Cardiac muscle cell (in vitro differentiated cells and primary cell): ENCODE data around the gene ADAMTSL3. TPM values are rescaled to one million over a fixed set of nuclear protein-coding genes. Genes with fewer than 3 reads are reported as not detected.

ENCODE experiments used
- DNase-seq, 2 donors: peaks; one replicate each; pipeline versions ENCODE4 v3.0.0 to v3.0.0-alpha.2; 2010 to 2017; ENCODE audit warnings: low read depth in 1 of 2, low spot score in 1 of 2
- H3K27ac ChIP-seq: fragments of 200-600 bp; sonication (generic); 2 replicates; pipeline ENCODE4 v1.5.1; 2016
- H3K27me3 ChIP-seq: fragments of 200-600 bp; sonication (generic); 2 replicates; pipeline ENCODE4 v1.6.0; 2016; ENCODE audit warnings: control low read depth
- H3K36me3 ChIP-seq: fragments of 200-600 bp; sonication (generic); 2 replicates; pipeline ENCODE4 v1.5.1; 2016; ENCODE audit warnings: control low read depth
- H3K4me1 ChIP-seq: fragments of 200-600 bp; sonication (generic); 2 replicates; pipeline ENCODE4 v1.8.1; 2017; ENCODE audit warnings: low read depth, mild to moderate bottlenecking, mixed run types
- H3K4me3 ChIP-seq: fragments of 200-600 bp; sonication (generic); 2 replicates; pipeline ENCODE4 v1.5.1; 2016; ENCODE audit warnings: mild to moderate bottlenecking
- H3K9me3 ChIP-seq: fragments of 200-600 bp; sonication (generic); 2 replicates; pipeline ENCODE4 v1.5.1; 2017; ENCODE audit warnings: low read depth, mild to moderate bottlenecking, control low read depth
- polyA plus RNA-seq: library from polyadenylated mRNA; unstranded; fragments of >200 nt; fragmentation: Nextera tagmentation; extraction: Ambion mirVana; gene quantifications from 2 replicates; pipeline ENCODE4 v1.2.1, GENCODE V29; 2016
- total RNA-seq: library from RNA; depleted of rRNA; stranded (reverse); fragments of >200 nt; gene quantifications from 2 replicates; pipeline ENCODE4 v1.2.3, GENCODE V29; 2016
- TF ChIP-seq, protein P1 (sequence below): IDR thresholded peaks from 2 replicates; pipeline ENCODE4 v1.5.1; 2012; ENCODE audit warnings: low read depth, mild to moderate bottlenecking, low read length

Gene ADAMTSL3
- total and polyA plus RNA-seq, 2 experiments from 2014 or later, result 0.83 to 2.0 TPM

DNA sequence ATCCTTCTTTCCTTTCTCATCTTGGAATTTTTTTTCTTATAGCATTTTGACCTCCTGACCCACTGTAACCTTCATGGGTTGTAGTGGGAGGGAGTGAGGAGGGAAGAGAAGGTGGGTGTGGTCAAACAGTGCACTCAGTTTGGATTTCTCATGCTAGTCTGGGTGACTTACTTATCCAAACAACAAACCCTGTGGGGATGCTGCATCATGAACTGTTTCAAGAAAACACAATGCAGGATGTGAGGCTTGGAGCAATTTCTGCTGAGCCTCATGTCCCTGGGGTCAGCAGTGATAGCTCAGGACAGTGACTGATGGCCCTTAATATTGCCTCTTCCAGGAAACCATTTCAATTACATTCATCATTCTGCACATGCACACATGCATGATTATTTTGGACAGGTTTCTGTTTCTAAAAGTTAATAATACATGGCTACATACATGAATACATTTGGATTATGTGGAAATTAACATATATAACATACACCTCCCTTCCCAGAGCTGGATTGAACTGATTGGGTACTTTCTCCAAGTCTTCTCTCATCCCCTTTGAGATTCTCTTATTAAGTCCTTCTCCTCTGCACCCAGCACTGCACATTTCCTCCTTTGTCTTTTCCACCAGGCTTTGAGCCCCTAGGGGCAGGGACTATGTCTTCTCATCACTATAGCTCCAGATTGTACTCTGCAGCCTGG is 61.2 kb downstream of the ADAMTSL3 start:
- no peaks in the 10 kb centered on the region for H3K4me1 ChIP-seq
- no peaks in the 10 kb centered on the region for H3K27me3 ChIP-seq
- no peak for DNase-seq
- H3K9me3 ChIP-seq, result no peaks in the 10 kb centered on the region
- TF ChIP-seq, protein P1, sequence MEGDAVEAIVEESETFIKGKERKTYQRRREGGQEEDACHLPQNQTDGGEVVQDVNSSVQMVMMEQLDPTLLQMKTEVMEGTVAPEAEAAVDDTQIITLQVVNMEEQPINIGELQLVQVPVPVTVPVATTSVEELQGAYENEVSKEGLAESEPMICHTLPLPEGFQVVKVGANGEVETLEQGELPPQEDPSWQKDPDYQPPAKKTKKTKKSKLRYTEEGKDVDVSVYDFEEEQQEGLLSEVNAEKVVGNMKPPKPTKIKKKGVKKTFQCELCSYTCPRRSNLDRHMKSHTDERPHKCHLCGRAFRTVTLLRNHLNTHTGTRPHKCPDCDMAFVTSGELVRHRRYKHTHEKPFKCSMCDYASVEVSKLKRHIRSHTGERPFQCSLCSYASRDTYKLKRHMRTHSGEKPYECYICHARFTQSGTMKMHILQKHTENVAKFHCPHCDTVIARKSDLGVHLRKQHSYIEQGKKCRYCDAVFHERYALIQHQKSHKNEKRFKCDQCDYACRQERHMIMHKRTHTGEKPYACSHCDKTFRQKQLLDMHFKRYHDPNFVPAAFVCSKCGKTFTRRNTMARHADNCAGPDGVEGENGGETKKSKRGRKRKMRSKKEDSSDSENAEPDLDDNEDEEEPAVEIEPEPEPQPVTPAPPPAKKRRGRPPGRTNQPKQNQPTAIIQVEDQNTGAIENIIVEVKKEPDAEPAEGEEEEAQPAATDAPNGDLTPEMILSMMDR, result no peak
- H3K36me3 ChIP-seq, result no peaks in the 10 kb centered on the region
- no peak overlapping the region for H3K4me3 ChIP-seq
- no peak overlapping the region for H3K27ac ChIP-seq

DNA sequence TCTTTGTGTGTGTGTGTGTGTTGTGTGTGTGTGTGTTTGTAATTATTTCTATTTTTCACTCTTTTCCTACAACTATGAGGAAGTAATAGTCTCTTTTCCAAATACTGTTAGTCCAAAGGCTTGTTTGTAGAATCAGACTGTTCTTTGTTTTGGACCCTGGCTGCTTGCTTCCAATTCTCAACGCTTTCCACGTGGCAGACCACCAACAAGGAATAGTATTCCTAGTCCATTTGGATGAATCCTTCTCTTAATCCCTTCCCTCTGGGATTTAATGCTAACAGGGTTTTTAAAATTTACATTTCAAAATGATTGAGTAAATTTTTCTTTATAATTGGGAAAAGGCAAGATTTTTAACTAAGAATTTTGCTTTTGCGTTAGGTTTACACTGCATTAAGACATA is 62.7 kb downstream of the ADAMTSL3 start:
- H3K4me1 ChIP-seq, result no peaks in the 10 kb centered on the region
- H3K4me3 ChIP-seq, result no peak overlapping the region
- TF ChIP-seq, protein P1, result no peak
- no peaks in the 10 kb centered on the region for H3K36me3 ChIP-seq
- DNase-seq, result no peak
- H3K27ac ChIP-seq, result no peak overlapping the region
- H3K27me3 ChIP-seq, result no peaks in the 10 kb centered on the region
- H3K9me3 ChIP-seq, result no peaks in the 10 kb centered on the region

DNA sequence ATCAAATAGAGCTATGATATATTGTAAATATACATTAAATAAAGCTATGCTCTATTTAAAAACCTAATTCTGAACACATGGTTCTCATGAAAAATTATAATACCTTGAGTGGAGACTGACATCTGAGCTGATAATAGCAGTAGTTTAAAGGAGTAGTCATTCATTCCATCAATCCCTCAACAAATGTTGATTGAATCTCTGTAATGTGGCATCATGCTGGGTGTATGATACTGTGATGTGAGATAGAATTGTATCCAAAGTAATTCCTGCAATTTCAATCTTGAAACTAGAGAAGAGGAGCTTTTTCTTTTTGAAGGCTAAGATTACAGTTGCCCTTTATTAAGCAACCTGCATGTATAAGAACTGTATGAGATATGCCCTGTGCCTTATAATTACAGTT is 63.1 kb downstream of the ADAMTSL3 start:
- Histone ChIP-seq H3K4me1 (no peaks in the 10 kb centered on the region), H3K4me3 (no peak overlapping the region), H3K9me3 (no peaks in the 10 kb centered on the region), H3K27me3 (no peaks in the 10 kb centered on the region), H3K36me3 (no peaks in the 10 kb centered on the region), H3K27ac (no peak overlapping the region)
- TF ChIP-seq, protein P1, result no peak
- no peak for DNase-seq

DNA sequence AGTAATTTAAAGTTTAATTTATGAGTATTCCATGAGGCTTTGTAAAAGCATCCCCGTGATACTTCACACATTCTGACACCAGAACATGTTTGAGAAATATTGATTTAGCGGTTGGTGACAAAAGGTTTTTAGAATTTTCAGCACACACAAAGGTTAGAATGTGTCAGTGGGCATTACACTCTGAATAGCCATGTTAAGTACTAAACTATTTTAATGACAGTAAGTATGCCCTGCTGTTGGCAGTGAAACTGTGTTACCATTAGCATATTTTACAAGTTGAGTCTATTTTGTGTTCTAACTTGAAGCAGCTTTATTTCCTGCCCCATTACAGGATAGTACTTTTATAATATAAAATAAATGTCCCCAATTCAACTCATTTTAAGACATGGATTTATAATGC is 66.5 kb downstream of the ADAMTSL3 start:
- TF ChIP-seq, protein P1, result no peak
- Histone ChIP-seq H3K4me3 (no peak overlapping the region), H3K27ac (no peak overlapping the region), H3K27me3 (no peaks in the 10 kb centered on the region), H3K36me3 (no peaks in the 10 kb centered on the region), H3K9me3 (no peaks in the 10 kb centered on the region), H3K4me1 (no peaks in the 10 kb centered on the region)
- no peak for DNase-seq

DNA sequence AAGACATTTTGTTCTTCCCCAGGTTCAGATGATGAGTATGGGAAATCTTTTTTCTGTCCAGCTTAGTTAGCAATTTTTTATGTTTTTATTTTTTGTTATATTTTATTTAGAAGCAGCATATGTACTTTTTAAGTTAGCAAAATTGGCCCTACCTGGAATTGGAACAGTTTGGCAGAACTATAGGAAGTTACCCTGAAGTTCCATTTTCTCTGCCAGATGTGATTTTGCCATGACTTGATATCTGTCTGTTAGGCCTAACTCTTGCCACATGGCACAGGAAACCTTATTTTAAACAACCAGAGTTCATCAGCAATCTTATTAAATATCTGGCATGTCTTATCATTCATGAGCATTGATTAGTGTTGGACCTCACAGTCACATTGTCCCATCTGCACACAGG is 67.1 kb downstream of the ADAMTSL3 start:
- Histone ChIP-seq H3K27ac (no peak overlapping the region), H3K4me1 (no peaks in the 10 kb centered on the region), H3K36me3 (no peaks in the 10 kb centered on the region), H3K27me3 (no peaks in the 10 kb centered on the region), H3K4me3 (no peak overlapping the region), H3K9me3 (no peaks in the 10 kb centered on the region)
- DNase-seq, result no peak
- TF ChIP-seq, protein P1, result no peak
